Measurements from ENCODE around the gene SMAP1. TPM values are rescaled to one million over a fixed set of nuclear protein-coding genes. Genes with fewer than 3 reads are reported as not detected.
"Not testable (repeated sequence)": the region's sequence is repeated elsewhere in the genome, so short reads cannot be mapped to it uniquely, and the experiment has no call there.

SMAP1 gene
- total RNA-seq, 1 experiment from 2014 or later: 14.6 TPM

GRCh38 chr6:70724524-70724923 lies 56.8 kb downstream of the SMAP1 start:
- in situ Hi-C loops (cut with HindIII; ENCODE audit: low pct_unique_long_range_greater_than_20kb, low sequenced_read_pairs): no loop called here
- DNase-seq (ENCODE audit: low read depth): no peak

- no peak for DNase-seq (ENCODE audit: low read depth)
- in situ Hi-C loops (cut with HindIII; ENCODE audit: low pct_unique_long_range_greater_than_20kb, low sequenced_read_pairs): no loop called here
These were observed 58.2 kb downstream of the SMAP1 start for GRCh38 chr6:70725817-70726415.

- in situ Hi-C loops (cut with HindIII; ENCODE audit: low pct_unique_long_range_greater_than_20kb, low sequenced_read_pairs): no loop called here
- no peak for DNase-seq (ENCODE audit: low read depth)
These were observed 66.7 kb downstream of the SMAP1 start for GRCh38 chr6:70734381-70734780.

- in situ Hi-C loops (cut with HindIII; ENCODE audit: low pct_unique_long_range_greater_than_20kb, low sequenced_read_pairs): no loop called here
- no peak for DNase-seq (ENCODE audit: low read depth)
These were observed 67.3 kb downstream of the SMAP1 start for GRCh38 chr6:70734979-70735378.

- in situ Hi-C loops (cut with HindIII; ENCODE audit: low pct_unique_long_range_greater_than_20kb, low sequenced_read_pairs): no loop called here
- no peak for DNase-seq (ENCODE audit: low read depth)
These were observed 67.8 kb downstream of the SMAP1 start for GRCh38 chr6:70735513-70735912.

DNA sequence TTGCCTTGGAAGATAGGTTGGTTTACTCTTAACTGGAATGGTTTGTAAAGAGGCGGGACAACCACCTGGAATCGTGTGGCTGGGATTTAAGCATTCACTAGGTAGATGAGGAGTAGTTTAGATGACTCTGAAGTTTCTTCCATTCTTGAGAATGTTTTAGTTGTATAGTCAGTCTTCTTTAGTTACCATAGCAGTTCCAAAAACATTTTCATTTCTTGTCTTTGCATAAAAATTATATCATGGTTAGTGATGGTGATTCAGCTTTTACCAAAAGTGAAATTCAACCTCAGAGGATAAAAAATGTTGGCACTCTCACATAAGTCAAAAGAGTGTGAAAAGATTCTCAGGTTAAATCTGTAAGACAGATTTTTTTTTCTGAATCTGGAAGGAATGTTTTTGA lies 70.3 kb downstream of the SMAP1 start:
- in situ Hi-C loops (cut with HindIII; ENCODE audit: low pct_unique_long_range_greater_than_20kb, low sequenced_read_pairs): no loop called here
- no peak for DNase-seq (ENCODE audit: low read depth)

DNA sequence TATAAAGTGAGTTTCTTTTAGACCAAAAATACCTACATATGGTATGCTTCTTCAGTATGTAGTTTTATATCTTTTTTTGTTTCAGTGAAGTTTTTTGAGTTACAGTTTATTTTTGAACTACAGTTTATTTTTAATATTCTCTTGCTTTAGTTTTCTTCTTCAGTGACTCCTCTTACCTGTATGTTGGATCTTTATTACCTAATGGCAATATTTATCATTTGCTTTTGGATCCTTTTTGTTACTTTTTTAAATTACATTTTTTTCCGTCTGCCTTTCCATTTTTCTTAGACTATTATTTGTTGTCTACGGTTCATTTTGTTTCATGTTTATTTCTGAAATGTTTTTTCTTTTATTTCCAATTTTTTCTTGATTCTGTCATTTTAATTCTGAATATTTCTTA lies 71.9 kb downstream of the SMAP1 start:
- no peak for DNase-seq (ENCODE audit: low read depth)
- in situ Hi-C loops (cut with HindIII; ENCODE audit: low pct_unique_long_range_greater_than_20kb, low sequenced_read_pairs): no loop called here

DNA sequence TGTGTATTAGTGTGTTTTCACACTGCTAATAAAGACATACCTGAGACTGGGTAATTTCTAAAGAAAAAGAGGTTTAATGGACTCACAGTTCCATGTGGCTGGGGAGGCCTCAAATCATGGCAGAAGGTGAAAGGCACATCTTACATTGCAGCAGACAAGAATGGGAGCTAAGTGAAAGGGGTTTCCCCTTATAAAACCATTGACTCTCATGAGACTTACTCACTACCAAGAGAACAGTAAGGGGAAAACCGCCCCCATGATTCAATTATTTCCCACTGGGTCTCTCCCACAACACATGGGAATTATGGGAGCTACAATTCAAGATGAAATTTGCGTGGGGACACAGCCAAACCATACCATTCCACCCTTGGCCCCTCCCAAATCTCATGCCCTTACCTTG lies 73.1 kb downstream of the SMAP1 start:
- DNase-seq (ENCODE audit: low read depth); in situ Hi-C loops (cut with HindIII; ENCODE audit: low pct_unique_long_range_greater_than_20kb, low sequenced_read_pairs): not testable (repeated sequence)

GRCh38 chr6:70742462-70742861 lies 74.8 kb downstream of the SMAP1 start:
- DNase-seq (ENCODE audit: low read depth); in situ Hi-C loops (cut with HindIII; ENCODE audit: low pct_unique_long_range_greater_than_20kb, low sequenced_read_pairs): not testable (repeated sequence)

DNA sequence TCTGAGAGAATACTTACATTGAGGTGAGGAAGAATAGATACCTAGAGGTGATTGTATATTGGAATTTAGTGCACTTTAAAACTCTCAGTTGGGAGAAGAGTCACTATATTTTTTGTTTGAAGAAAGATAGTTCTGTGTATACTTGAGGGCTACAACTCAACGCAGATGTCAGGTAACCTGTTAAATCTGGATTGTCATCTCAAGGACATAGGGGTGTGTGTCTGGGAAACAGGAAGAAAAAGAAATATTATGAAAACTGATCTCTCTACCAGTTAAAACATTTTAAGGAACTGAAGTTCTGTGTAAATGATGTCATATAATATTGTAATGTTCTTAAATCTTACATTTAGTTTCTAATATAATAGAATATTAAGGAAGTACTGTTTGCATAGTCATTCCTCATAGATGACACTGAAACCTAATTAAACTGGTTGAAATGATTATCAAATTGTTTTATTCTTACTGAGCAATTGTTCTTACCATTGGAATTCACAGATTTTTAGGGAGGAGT lies 86.2 kb downstream of the SMAP1 start:
- in situ Hi-C loops (cut with HindIII; ENCODE audit: low pct_unique_long_range_greater_than_20kb, low sequenced_read_pairs): no loop called here
- no peak for DNase-seq (ENCODE audit: low read depth)

GRCh38 chr6:70758883-70759282 lies 91.2 kb downstream of the SMAP1 start:
- DNase-seq (ENCODE audit: low read depth): no peak
- in situ Hi-C loops (cut with HindIII; ENCODE audit: low pct_unique_long_range_greater_than_20kb, low sequenced_read_pairs): no loop called here

DNA sequence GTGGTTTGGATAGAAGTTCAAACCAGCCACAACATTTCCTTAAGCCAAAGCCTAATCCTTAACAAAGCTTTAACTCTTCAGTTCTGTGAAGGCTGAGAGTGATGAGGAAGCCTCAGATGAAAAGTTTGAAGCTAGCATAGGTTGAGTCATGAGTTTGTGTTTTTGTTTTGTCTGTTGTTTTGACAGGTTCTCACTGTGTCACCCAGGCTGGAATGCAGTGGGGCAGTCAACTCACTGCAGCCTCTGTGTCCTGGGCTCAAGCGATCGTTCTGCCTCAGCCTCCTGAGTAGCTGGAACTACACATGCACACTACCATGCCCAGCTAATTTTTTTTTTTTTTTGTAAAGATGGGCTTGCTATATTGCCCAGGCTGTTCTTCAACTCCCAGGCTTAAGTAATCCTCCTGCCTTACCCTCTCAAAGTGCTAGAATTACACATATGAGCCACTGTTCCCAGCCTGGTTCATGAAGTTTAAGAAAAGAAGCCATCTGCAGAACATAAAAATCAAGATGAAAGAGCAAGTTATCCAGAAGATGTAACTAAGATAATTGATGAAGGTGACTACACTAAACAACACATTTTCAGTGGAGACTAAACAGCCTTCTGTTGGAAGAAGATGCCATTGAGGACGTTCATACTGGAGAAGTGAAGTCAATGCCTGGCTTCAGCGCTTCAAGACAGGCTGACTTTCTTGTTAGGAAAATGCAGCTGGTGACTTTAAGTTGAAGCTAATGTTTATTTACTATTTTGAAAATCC lies 96.2 kb downstream of the SMAP1 start:
- in situ Hi-C loops (cut with HindIII; ENCODE audit: low pct_unique_long_range_greater_than_20kb, low sequenced_read_pairs): no loop called here
- no peak for DNase-seq (ENCODE audit: low read depth)

DNA sequence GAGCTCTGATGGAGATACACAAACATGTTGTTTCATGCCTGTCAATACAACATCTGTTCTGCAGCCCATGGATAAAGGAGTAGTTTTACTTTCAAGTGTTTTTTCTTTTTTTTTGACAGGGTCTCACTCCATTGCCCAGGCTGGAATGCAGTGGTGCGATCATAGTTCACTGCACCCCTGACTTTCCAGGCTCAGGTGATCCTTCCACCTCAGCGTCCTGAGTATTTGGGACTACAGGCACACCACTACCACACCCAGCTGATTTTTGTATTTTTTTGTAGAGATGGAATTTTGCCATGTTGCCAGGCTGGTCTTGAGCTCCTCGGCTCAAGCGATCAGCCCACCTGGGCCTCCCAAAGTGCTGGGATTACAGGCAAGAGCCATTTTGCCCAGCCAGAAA lies 97.0 kb downstream of the SMAP1 start:
- DNase-seq (ENCODE audit: low read depth): no peak
- in situ Hi-C loops (cut with HindIII; ENCODE audit: low pct_unique_long_range_greater_than_20kb, low sequenced_read_pairs): no loop called here

- in situ Hi-C loops (cut with HindIII; ENCODE audit: low pct_unique_long_range_greater_than_20kb, low sequenced_read_pairs); DNase-seq (ENCODE audit: low read depth): not testable (repeated sequence)
These were observed 103.7 kb downstream of the SMAP1 start for GRCh38 chr6:70771351-70771750.

- in situ Hi-C loops (cut with HindIII; ENCODE audit: low pct_unique_long_range_greater_than_20kb, low sequenced_read_pairs): no loop called here
- DNase-seq (ENCODE audit: low read depth): no peak
These were observed 112.3 kb downstream of the SMAP1 start for GRCh38 chr6:70779934-70780333.

DNA sequence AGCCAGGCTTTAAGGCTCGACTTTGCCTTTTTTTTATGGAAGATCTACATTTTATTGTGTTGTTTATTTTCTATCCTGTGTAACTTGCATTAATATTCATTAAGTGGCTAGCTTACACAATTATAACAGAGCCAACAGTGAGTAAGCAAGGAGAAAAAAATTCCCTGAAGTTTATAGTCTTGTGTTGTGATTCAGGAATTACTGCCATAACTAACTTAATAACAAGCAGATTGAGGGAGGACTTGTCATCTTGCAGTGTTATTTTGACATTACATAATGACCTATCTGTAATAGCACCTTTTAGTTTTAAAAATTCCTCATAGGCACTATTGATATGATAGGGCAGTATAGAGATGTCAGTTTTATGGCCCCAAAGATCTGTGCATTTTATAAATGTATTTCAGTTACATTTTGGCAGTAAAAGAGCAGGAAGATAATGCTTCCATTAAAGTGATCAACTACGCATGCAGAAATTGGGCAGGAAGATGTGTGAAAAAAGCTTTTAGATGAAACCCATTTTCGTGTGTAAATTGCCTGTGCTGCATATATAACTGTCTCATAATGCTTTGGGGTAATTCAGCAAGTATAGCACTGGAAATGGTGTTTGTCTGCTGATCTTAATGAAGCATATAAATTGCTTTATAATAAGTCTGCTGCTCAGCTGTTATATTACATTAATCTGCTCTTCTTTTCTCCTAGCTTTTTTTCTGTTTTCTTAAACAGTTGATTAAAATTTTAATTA lies 123.0 kb downstream of the SMAP1 start:
- no peak for DNase-seq (ENCODE audit: low read depth)
- in situ Hi-C loops (cut with HindIII; ENCODE audit: low pct_unique_long_range_greater_than_20kb, low sequenced_read_pairs): no loop called here

- in situ Hi-C loops (cut with HindIII; ENCODE audit: low pct_unique_long_range_greater_than_20kb, low sequenced_read_pairs): no loop called here
- no peak for DNase-seq (ENCODE audit: low read depth)
These were observed 129.9 kb downstream of the SMAP1 start for GRCh38 chr6:70797625-70798024.

DNA sequence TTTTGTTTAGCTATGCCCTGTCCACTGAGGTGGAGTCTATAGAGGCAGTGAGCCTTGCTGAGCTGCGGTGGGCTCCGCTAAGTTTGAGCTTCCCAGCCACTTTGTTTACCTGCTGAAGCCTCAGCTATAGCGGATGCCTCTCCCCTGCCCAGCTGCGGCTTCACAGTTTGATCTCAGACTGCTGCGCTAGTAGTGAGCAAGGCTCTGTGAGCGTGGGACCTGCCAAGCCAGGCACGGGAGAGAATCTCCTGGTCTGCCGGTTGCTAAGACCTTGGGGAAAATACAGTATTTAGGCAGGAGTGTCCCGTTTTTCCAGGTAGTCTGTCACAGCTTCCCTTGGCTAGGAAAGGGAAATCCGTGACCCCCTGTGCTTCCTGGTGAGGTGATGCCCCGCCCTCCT lies 138.4 kb downstream of the SMAP1 start:
- no peak for DNase-seq (ENCODE audit: low read depth)
- in situ Hi-C loops (cut with HindIII; ENCODE audit: low pct_unique_long_range_greater_than_20kb, low sequenced_read_pairs): no loop called here

DNA sequence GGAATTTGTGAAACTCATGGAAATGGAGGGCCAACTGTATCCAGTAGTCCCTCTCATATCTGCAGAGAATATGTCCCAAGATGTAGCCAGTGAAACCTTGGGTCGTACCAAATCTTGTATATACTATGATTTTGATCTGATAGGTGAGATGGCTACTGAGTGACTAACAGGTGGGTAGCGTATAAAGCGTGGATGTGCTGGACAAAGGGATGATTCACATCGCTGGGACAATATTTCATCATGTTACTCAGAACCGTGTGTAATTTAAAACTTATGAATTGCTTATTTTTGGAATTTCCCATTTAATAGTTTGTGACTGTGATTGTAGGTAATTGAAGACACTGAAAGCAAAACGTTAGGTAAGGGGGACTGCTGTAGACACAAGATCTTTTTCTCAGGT lies 144.1 kb downstream of the SMAP1 start:
- no peak for DNase-seq (ENCODE audit: low read depth)
- in situ Hi-C loops (cut with HindIII; ENCODE audit: low pct_unique_long_range_greater_than_20kb, low sequenced_read_pairs): no loop called here

Measured in Caki2 (cell line).